Large intestine (tissue), 3 donors: Measurements from ENCODE around the gene CCDC88A. TPM values are rescaled to one million over a fixed set of nuclear protein-coding genes. Genes with fewer than 3 reads are reported as not detected.

Experiments used
- DNase-seq, 2 donors: peaks; one replicate each; pipeline versions ENCODE4 v3.0.0 to v3.0.0-alpha.2; 2013
- H3K27ac ChIP-seq: one replicate; pipeline ENCODE4 v1.5.1; 2013; ENCODE audit warnings: low read length
- H3K27me3 ChIP-seq: 2 replicates; pipeline ENCODE4 v1.6.1; 2013; ENCODE audit warnings: low read length; ENCODE audit not compliant: control insufficient read depth, insufficient read depth
- H3K36me3 ChIP-seq: 2 replicates; pipeline ENCODE4 v1.6.1; 2013; ENCODE audit warnings: low read length; ENCODE audit not compliant: control insufficient read depth, insufficient read depth
- H3K4me1 ChIP-seq: one replicate; pipeline ENCODE4 v1.6.1; 2013; ENCODE audit warnings: low read length; ENCODE audit not compliant: control insufficient read depth, insufficient read depth
- H3K4me3 ChIP-seq: one replicate; pipeline ENCODE4 v1.5.1; 2013; ENCODE audit warnings: low read length
- H3K9me3 ChIP-seq: one replicate; pipeline ENCODE4 v1.6.1; 2013; ENCODE audit warnings: mild to moderate bottlenecking, low read depth, low read length, moderate library complexity; ENCODE audit not compliant: control insufficient read depth
- WGBS: methylation state at CpG from one replicate; pipeline ENCODE4 v1.1.5; 2013; ENCODE audit warnings: low lambda C conversion rate; ENCODE audit not compliant: insufficient coverage; 5-methylcytosine and 5-hydroxymethylcytosine counted together
- polyA plus RNA-seq: library from polyadenylated mRNA; unstranded; fragments of 120-200 nt; gene quantifications from one replicate; pipeline ENCODE4 v1.2.1, GENCODE V29; 2013

CCDC88A gene
- polyA plus RNA-seq, 1 donor, result 27.8 TPM

DNA sequence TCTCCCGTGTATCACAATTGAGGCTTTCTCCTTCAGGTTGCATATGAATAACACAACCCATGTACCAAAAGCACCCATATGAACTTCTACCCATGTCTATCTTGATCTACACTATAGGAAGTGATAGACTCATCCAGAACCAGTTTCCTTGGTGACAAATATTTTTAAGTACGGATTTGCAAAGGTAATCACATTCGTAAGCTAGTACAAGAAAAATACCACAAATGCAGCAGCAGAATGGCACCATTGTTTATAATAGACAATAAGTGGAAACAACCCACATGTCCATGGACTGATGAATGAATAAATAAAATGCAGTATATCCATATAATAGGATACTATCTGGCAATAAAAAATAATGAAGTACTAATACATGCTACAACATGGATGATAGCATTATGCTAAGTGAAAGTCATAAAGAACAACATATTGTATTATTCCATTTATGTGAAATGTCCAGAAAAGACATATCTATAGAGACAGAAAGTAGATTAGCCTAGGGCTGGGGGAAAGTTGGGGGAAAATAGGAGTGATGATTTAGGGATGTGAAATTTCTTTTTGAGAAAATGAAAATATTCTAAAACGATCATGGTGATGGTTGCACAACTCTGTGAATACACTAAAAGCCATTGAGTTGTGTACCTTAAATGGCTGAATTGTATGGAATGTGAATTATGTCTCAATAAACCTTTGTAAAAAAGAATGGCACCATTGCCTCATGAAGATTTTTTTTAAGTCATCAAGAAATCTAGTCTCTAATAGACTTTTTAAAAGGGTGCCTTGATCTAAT lies 3.4 kb upstream of the CCDC88A start:
- Histone ChIP-seq H3K27me3 (peaks cover 19% of the 10 kb centered on the region), H3K36me3 (no peaks in the 10 kb centered on the region), H3K27ac (no peak overlapping the region), H3K4me1 (peaks cover 7% of the 10 kb centered on the region), H3K9me3 (no peaks in the 10 kb centered on the region), H3K4me3 (no peak overlapping the region)
- 67% methylated on average over 1 of the region's 4 CpGs for WGBS
- no peak for DNase-seq

DNA sequence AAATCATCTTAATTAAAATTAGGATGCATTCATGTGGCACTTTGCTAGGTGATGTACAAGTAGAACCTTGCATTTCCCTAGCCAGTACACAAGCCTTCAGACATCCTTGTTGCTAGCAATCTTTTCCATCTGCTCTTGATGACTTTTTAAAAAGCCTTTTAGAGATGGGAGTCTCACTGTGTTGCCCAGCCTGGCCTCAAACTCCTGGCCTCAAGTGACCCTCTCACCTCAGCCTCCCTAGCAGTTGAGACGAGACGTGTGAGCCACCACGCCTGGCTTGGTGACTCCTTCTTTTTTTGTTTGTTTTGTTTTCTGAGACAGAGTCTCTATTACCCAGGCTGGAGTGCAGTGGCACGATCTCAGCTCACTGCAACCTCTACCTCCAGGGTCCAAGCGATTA lies 1.7 kb upstream of the CCDC88A start:
- WGBS, result 60% methylated on average over 1 of the region's 5 CpGs
- Histone ChIP-seq H3K4me1 (peaks cover 7% of the 10 kb centered on the region), H3K9me3 (no peaks in the 10 kb centered on the region), H3K27me3 (peaks cover 19% of the 10 kb centered on the region), H3K4me3 (no peak overlapping the region), H3K36me3 (no peaks in the 10 kb centered on the region), H3K27ac (no peak overlapping the region)
- DNase-seq, result no peak

DNA sequence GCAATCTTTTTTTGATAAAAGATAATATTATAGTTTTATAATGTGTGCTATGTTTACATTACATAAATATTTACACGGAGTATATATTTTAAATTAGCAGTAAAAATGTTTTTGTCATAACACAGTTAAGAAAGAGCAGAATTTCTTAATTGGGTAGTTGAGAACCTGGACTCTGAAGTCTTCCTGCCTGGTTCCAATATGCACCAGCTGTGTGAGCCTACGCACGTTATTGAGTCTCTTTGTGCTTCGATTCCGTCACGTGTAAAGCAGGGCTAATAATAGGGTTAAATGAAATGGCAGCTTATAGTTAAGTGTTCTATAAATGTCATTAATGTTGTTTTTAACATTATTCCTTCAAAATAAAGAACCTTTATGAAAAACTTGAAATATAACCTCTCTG lies 1.2 kb upstream of the CCDC88A start:
- no peaks in the 10 kb centered on the region for H3K36me3 ChIP-seq
- no peaks in the 10 kb centered on the region for H3K9me3 ChIP-seq
- H3K27ac ChIP-seq, result no peak overlapping the region
- peaks cover 19% of the 10 kb centered on the region for H3K27me3 ChIP-seq
- peaks cover 7% of the 10 kb centered on the region for H3K4me1 ChIP-seq
- H3K4me3 ChIP-seq, result no peak overlapping the region
- WGBS, result 63% methylated on average over 1 of the region's 6 CpGs
- no peak for DNase-seq

DNA sequence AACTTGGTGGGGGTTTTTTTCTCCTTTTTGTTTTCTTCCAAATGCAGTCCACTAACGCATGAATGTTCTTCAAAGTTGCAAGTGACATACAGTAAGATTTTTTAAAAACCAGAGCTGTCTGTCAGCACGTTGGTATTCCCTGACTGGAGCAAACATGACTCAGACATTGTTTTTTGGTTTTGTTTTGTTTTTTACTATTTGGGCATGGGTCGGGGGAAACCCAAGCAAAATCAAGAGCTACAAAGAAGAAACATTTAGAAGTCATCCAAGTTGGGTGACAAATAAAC lies 726 bp upstream of the CCDC88A start:
- Histone ChIP-seq H3K9me3 (no peaks in the 10 kb centered on the region), H3K27ac (peak overlapping the region; percentile 65), H3K4me1 (peaks cover 7% of the 10 kb centered on the region), H3K4me3 (peak overlapping the region; percentile 78), H3K36me3 (no peaks in the 10 kb centered on the region), H3K27me3 (peaks cover 19% of the 10 kb centered on the region)
- 14% methylated on average over 1 of the region's 3 CpGs for WGBS
- no peak for DNase-seq

DNA sequence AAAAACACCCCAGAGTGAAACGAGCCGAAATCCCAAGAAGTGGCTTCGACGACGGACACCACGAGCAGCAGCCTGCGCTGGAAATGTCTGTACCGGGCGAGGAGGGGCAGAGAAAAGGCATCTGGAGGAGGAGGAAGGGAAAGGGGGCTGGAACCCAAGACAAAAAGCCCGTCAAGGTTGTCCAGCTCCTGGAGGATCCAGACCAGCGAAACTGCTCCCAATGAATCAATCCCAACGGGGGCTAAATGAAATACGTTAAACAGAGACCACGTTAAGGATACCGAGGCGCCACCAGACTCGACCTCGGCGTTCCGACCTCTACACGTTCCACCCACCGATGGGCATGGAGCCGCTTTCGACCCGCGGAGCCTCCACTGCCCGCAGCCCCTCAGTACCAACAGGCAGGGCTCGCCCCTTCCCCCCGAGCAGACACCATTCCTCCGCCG lies 400 bp downstream of the CCDC88A start:
- Histone ChIP-seq H3K27ac (peak overlapping the region; percentile 90), H3K9me3 (no peaks in the 10 kb centered on the region), H3K36me3 (no peaks in the 10 kb centered on the region), H3K4me3 (peak overlapping the region; percentile 78), H3K4me1 (peaks cover 7% of the 10 kb centered on the region), H3K27me3 (peaks cover 19% of the 10 kb centered on the region)
- DNase-seq, result no peak
- no CpG with 5 or more reads among the region's 31 CpGs for WGBS

DNA sequence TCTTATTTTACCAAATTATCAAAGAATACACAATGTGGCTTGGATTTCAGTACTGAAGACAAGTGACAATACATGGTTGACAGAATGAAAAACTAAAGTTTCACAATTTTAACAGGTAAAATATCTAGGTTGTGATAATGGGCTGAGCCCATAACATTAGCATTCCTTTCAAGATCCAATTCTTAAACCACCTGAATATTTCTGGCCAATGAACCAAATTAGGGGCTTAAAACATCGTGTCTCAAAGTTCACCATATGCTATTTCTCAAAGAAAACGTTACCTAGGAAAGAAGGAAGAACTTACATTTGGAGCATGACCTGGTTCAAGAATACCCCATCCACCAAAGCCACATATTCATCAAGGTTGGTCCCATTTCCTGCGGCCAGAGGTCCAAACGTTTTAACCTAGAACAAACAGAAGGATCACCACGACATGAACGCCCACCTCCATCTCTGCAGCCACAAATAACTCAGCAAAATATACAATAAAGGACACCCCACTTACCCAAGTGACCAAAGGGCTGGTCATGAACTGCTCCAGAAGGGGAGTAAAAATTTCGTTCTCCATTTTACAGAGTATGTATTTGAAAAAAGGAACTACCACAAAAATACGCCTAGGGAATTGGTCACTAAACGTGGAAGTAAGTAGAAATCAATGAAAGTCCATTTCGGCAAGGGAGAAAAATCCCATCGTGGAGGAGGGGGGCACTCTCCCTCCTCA lies 984 bp downstream of the CCDC88A start:
- Histone ChIP-seq H3K36me3 (no peaks in the 10 kb centered on the region), H3K4me1 (peaks cover 7% of the 10 kb centered on the region), H3K9me3 (no peaks in the 10 kb centered on the region), H3K27me3 (peaks cover 19% of the 10 kb centered on the region), H3K4me3 (peak overlapping the region; percentile 78), H3K27ac (peak overlapping the region; percentile 90)
- peak in 1 of 2 donors; percentile 29 for DNase-seq
- 0% methylated on average over 1 of the region's 11 CpGs for WGBS

DNA sequence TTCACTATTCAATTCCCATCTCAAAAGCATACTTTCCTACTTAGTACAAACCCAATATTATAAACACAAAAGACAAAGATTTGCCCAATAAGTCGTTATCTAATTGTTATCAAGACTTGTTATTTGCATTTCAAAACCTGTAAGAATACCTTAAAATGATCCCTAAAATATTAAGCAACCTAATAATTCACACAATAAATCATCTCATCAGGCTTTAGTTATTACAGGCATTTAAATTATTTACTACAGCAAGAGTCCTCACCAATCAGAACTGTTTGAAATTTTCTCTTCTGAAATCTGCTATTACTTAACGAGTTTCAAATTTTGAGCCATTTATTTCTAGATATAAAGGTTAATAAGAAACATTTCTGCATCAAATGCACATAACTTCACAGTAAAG lies 1.6 kb downstream of the CCDC88A start:
- no peak for DNase-seq
- Histone ChIP-seq H3K27me3 (peaks cover 19% of the 10 kb centered on the region), H3K4me3 (peak overlapping the region; percentile 78), H3K27ac (no peak overlapping the region), H3K4me1 (peaks cover 7% of the 10 kb centered on the region), H3K36me3 (no peaks in the 10 kb centered on the region), H3K9me3 (no peaks in the 10 kb centered on the region)
- 80% methylated on average over 1 of the region's 2 CpGs for WGBS

DNA sequence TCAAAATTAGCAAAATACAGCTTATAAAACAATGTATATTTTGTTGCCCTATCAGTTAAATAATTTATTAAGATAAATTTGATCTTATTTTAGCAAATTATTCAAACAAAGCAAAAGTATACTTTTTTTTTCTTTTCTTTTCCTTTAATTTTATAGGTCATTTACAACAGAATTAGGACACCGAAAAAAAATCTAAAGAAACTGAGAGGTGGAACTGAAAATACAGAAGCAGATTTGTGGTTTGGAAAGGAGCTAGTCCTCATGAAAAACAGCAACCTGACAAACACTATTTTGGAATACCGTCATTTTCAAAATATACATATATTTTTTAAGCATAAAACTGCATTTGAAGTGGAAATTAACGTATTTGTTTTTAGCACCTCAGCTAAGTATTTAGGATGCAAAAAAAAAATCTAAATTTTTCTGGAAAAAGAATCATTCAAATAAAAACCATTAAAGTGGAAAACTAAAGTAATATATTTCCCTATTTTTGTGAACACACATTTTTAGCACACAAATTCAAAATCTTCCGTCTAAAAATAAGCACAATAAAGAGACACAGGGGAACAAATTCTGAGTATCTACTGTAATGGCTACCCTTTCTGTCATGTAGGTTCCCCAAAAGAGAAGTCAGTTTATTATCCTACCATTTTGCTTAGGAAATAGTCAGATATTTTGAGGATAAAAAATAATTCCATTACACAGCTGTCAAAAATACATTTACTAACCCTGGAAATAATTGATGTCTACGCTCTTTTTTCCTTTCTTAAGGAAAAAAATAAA lies 2.7 kb downstream of the CCDC88A start:
- WGBS, result 63% methylated on average over 5 of the region's 5 CpGs
- Histone ChIP-seq H3K9me3 (no peaks in the 10 kb centered on the region), H3K36me3 (no peaks in the 10 kb centered on the region), H3K27me3 (peaks cover 18% of the 10 kb centered on the region), H3K4me1 (peaks cover 7% of the 10 kb centered on the region), H3K4me3 (no peak overlapping the region), H3K27ac (no peak overlapping the region)
- DNase-seq, result no peak

DNA sequence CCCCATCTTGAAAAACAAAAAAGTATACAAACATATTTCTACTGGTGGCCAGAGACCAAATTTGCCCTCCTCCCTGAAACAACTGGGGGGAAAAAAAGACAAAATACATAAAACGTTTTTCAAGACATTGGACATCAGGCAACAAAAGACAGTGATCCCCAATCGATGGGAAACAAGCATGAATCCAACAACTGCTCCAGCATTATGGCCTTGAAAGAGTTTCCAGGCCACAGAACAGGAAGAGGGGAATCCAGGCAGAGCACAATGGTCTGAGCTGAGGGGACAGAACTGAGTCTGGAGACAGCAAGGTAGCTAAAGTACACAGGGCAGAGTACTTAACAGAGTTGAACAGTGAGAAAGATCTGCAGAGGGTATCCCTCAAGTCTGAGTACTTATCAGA lies 4.4 kb downstream of the CCDC88A start:
- Histone ChIP-seq H3K4me3 (no peak overlapping the region), H3K9me3 (no peaks in the 10 kb centered on the region)

More for the DNA sequence above, 4.4 kb downstream of the CCDC88A start:
- Histone ChIP-seq H3K27me3 (peaks cover 11% of the 10 kb centered on the region), H3K27ac (no peak overlapping the region), H3K4me1 (peaks cover 3% of the 10 kb centered on the region), H3K36me3 (no peaks in the 10 kb centered on the region)
- DNase-seq, result no peak
- no CpG with 5 or more reads among the region's 2 CpGs for WGBS
